GM03348 (cell line): ENCODE measurements around the gene ACTR6.
"Not testable (repeated sequence)": the region's sequence is repeated elsewhere in the genome, so short reads cannot be mapped to it uniquely, and the experiment has no call there.

Experiments used
- DNase-seq: peaks from one replicate; pipeline ENCODE4 v3.0.0; 2012; ENCODE audit warnings: low spot score

ACTR6 gene

GRCh38 chr12:100200463-100201181, at the start of gene ACTR6:
TSS of gene ACTR6 (plus strand) at chr12:100200815. CDS start at chr12:100200852, 37 bp downstream.
- DNase-seq = peak; percentile 95

GRCh38 chr12:100151769-100152168, 48.8 kb upstream of the ACTR6 start:
- DNase-seq = no peak

GRCh38 chr12:100153131-100153530, 47.5 kb upstream of the ACTR6 start:
- no peak for DNase-seq

- peak; percentile 76 for DNase-seq
These were observed 46.0 kb upstream of the ACTR6 start for GRCh38 chr12:100154474-100155247.

GRCh38 chr12:100156731-100157426, 43.7 kb upstream of the ACTR6 start:
- no peak for DNase-seq

- no peak for DNase-seq
These were observed 43.2 kb upstream of the ACTR6 start for GRCh38 chr12:100157427-100157821.

- no peak for DNase-seq
These were observed 42.1 kb upstream of the ACTR6 start for GRCh38 chr12:100158535-100158934.

GRCh38 chr12:100159391-100160104, 41.1 kb upstream of the ACTR6 start:
- no peak for DNase-seq

- DNase-seq = peak; percentile 87
These were observed 37.0 kb upstream of the ACTR6 start for GRCh38 chr12:100163416-100164152.

GRCh38 chr12:100164153-100164704, 36.4 kb upstream of the ACTR6 start:
- no peak for DNase-seq

- DNase-seq = no peak
These were observed 35.3 kb upstream of the ACTR6 start for GRCh38 chr12:100165356-100165755.

- no peak for DNase-seq
These were observed 34.4 kb upstream of the ACTR6 start for GRCh38 chr12:100166232-100166631.

- DNase-seq = no peak
These were observed 32.1 kb upstream of the ACTR6 start for GRCh38 chr12:100168562-100168961.

GRCh38 chr12:100169345-100169744, 31.3 kb upstream of the ACTR6 start:
- DNase-seq = no peak

- DNase-seq = no peak
These were observed 30.2 kb upstream of the ACTR6 start for GRCh38 chr12:100170313-100170858.

GRCh38 chr12:100171248-100171647, 29.4 kb upstream of the ACTR6 start:
- DNase-seq = no peak

GRCh38 chr12:100173111-100173510, 27.5 kb upstream of the ACTR6 start:
- DNase-seq = no peak

- DNase-seq = no peak
These were observed 26.1 kb upstream of the ACTR6 start for GRCh38 chr12:100174495-100174894.

GRCh38 chr12:100176493-100176892, 24.1 kb upstream of the ACTR6 start:
- DNase-seq = not testable (repeated sequence)

- no peak for DNase-seq
These were observed 21.4 kb upstream of the ACTR6 start for GRCh38 chr12:100179252-100179651.
